GM21723 (cell line): Measurements from ENCODE around the gene SKIL.
"Not testable (repeated sequence)": the region's sequence is repeated elsewhere in the genome, so short reads cannot be mapped to it uniquely, and the experiment has no call there.

Experiments
- ATAC-seq: cut with Tn5 transposase; IDR thresholded peaks from one replicate; pipeline ENCODE4 v1.9.1; 2021; ENCODE audit warnings: mild to moderate bottlenecking, moderate library complexity; ENCODE audit not compliant: unreplicated experiment

Gene SKIL

DNA sequence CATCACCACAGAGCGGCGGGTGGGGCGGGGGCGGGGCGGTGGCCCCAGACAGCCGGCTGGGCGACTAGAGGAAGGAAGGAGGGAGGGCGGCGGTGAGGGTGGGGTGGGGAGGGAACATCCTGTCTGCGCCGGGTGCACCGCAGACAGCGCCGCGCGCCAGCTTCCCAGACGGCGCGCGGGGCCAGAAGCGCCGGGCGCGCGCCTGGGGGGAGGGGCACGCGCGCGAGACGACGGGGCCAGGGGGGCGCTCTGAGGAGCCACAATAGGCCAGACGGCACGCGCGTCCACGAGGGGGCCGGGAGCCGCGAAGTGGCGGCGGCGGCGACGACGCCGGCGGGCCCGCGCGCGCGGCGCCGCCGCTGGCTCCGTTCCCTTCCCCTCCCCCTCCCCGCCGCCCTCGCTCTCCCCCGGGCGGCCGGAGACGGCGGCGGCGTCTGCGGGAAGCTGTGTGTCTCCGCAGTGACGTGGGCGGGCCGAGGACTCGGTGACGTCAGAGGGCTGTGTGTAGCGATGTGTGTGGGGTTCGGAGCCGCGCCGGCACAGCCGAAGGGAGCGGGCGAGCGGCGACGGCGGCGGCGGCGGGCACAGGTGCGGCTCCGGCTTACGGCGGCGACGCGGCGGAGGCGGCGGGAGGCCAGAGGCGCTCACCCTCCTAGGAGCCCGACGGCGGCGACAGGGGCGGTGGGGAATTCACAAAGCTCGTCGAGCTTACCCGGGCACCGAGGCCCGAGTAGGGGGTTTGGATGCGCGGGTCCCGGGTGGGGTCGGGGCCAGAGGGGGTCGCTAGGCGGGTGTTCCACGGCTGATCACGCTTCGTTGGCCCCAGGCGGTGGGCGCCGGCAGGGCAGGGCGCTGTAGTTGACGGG lies at the start of gene SKIL:
Gene SKIL (plus strand): TSS at position 540 of the 866 bp plus-strand sequence. CDS start 2,617 bp downstream, outside the sequence.
- peak; percentile 59 for ATAC-seq

GRCh38 chr3:170309046-170309445 lies 48.5 kb upstream of the SKIL start:
- no peak for ATAC-seq

GRCh38 chr3:170317954-170318353 lies 39.6 kb upstream of the SKIL start:
- no peak for ATAC-seq

DNA sequence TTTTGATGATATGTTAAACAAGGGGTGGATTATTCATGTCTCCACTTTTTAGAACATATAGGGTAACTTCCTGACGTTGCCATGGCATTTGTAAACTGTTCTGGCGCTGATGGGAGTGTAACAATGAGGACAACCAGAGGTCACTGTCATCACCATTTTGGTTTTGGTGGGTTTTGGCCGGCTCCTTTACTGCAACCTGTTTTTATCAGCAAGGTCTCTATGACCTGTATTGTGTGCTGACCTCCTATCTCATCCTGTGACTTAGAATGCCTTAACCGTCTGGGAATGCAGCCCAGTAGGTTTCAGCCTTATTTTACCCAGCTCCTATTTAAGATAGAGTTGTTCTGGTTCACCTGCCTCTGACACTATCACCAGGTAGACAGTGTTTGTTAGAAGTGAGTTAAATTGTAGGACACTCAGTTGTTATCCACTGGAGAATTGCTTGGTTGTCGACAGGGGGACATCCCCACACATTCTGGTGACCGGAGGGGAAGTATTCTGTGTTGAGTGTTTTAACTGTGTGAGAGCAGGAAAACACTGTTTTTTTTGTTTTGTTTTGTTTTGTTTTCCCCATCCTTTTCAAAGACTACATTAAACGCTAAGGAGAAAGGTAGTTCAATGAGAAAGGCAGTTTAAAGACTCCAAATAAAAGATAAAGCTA lies 36.9 kb upstream of the SKIL start:
- ATAC-seq = no peak

GRCh38 chr3:170321321-170322034 lies 36.0 kb upstream of the SKIL start:
- ATAC-seq = no peak

DNA sequence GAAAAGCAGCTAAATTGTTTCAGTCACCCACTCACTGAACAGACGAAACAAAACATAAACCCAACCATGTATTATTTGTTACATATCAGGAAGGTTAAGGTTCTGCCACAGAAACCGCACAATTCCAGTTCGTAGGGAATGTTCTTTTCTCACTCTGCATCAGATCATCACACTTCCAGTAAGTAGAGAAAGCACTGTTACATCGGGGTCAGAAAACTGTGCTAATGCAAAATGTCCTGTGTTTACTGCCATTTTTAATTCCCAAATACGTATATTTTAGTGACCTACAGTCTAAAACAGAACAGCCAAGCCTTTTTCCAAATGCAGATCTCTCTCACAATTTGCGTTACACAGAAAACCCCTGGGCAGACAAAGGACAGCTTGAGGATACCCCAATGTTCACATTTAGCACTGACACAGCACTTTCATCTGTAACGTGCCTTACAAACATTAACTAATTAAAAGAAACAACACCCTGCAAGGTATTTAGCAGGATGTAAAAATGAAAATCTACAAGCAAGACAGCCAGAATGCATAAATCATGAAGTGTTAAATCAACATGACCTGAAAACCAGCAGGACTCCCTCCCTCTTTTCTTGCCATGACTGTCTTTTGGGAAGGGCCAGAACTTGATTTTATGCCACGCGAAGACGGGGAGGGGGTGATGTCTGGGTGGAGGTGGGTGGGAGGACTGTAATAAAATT lies 34.8 kb upstream of the SKIL start:
- no peak for ATAC-seq

GRCh38 chr3:170323331-170323730 lies 34.2 kb upstream of the SKIL start:
- ATAC-seq = no peak

DNA sequence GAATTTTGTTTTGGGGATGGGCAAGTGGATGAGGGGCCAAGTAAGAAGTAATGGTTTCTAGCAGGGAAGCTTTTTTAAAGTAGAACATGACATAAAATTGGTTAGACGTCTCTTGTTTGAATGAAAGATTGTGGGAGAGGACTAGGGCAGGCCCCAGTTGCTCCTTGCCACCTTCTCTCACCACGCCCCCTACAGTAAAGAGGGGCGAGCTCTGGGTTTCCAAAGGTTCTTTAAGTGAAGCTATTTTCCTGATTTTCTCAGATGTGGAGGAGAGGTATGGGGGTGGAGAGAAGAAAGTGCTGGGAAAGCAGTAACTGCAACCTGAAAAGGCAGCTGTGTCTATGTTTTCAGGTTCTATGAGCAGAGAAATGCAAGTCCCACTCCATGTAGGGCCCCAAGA lies 32.6 kb upstream of the SKIL start:
- no peak for ATAC-seq

- ATAC-seq = no peak
Observed at GRCh38 chr3:170327040-170327808, 30.3 kb upstream of the SKIL start.

GRCh38 chr3:170327868-170328548 lies 29.5 kb upstream of the SKIL start:
- ATAC-seq = not testable (repeated sequence)

DNA sequence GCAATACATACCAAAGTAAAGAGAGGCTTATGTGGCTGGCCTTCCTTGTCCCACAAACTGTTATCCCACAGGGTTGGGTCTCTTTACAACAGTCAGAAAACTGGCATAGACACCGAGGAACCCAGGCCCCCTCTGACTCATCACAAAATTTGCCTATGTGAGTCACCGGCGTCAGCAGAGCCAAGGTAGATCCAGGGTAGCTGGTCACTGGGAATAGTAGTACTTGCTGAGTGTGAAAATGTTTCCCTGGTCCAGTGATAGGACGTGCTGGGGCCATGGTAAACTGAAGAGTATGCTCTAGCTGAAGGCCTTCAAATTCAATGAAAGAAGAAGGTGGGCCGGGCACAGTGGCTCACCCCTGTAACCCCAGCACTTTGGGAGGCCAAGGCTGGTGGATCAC lies 27.1 kb upstream of the SKIL start:
- ATAC-seq = no peak

DNA sequence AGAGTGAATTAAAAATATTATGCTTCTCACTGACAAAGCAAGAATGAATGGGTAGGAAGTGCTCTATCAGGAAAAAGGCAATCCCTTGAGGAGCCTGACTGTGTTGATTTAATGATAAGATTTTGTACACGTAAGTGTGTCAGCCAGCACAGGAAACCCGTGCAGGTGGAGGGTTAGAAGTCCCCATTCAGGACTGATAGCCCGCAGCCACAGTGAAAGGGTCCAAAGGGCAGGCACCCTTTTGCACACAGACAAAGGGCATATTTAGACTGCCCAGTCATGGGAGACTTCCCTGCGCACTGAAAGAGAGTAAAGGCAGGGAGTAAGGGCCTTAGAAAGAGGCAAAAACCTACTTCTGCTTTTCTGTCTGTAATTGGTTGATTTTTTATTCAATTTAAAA lies 26.4 kb upstream of the SKIL start:
- no peak for ATAC-seq

DNA sequence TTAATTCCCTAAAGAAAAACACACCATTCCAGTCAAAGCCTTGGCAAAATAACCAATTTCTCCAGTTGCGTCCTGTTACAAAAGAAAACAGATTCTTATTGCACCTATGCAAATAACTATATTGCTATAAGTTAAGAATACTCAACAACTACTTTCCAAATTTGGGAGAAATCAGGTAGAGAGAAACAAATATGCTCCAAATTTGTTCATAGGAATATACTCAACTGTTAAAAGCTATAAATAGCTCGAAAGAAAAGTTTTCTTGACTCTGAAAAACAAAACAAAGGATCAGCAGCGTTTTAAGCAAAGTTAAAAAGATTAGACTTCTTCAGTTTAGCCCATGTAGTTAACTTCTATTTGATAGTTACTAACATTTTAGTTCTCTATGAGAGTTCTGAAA lies 20.1 kb upstream of the SKIL start:
- ATAC-seq = no peak

- no peak for ATAC-seq
Observed at GRCh38 chr3:170338690-170339340, 18.7 kb upstream of the SKIL start.

- not testable (repeated sequence) for ATAC-seq
Observed at GRCh38 chr3:170342273-170342672, 15.2 kb upstream of the SKIL start.

DNA sequence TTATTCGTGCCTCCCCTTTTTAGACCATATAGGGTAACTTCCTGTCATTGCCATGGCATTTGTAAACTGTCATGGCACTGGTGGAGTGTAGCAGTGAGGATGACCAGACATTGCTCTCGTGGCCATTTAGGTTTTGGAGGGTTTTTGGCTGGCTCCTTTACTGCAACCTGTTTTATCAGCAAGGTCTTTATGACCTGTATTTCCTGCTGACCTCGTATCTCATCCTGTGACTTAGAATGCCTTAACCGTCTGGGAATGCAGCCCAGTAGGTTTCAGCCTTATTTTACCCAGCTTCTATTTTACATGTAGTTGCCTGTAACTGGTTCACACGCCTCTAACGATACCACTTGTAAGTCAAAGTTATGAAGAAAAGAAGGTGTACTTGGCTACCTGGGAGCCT lies 13.7 kb upstream of the SKIL start:
- not testable (repeated sequence) for ATAC-seq

GRCh38 chr3:170344971-170345370 lies 12.5 kb upstream of the SKIL start:
- no peak for ATAC-seq

- ATAC-seq = no peak
Observed at GRCh38 chr3:170346481-170347392, 10.8 kb upstream of the SKIL start.
